Esophagus (tissue), 2 donors: ENCODE results near the gene TTC7B. TPM values are rescaled to one million over a fixed set of nuclear protein-coding genes. Genes with fewer than 3 reads are reported as not detected.

Experiments used
- H3K27ac ChIP-seq, 2 donors: one replicate each; pipeline ENCODE4 v1.5.1; 2013; ENCODE audit warnings: low read depth in 2 of 2, mild to moderate bottlenecking in 2 of 2, inconsistent platforms in 1 of 2, low read length in 1 of 2, moderate library complexity in 1 of 2
- H3K27me3 ChIP-seq, 2 donors: one replicate each; pipeline ENCODE4 v1.6.1; 2013; ENCODE audit warnings: low read length in 2 of 2, control low read depth in 1 of 2, mild to moderate bottlenecking in 1 of 2; ENCODE audit not compliant: insufficient read depth in 2 of 2, control insufficient read depth in 1 of 2
- H3K36me3 ChIP-seq, 2 donors: one replicate each; pipeline ENCODE4 v1.6.1; 2013; ENCODE audit warnings: low read length in 1 of 2; ENCODE audit not compliant: control insufficient read depth in 2 of 2, insufficient read depth in 2 of 2
- H3K4me1 ChIP-seq, 2 donors: one replicate each; pipeline ENCODE4 v1.6.1; 2013; ENCODE audit warnings: low read length in 1 of 2; ENCODE audit not compliant: control insufficient read depth in 2 of 2, insufficient read depth in 2 of 2
- H3K4me3 ChIP-seq, 2 donors: one replicate each; pipeline ENCODE4 v1.5.1; 2013; ENCODE audit warnings: low read length in 2 of 2, mild to moderate bottlenecking in 2 of 2, low read depth in 1 of 2, moderate library complexity in 1 of 2
- H3K9me3 ChIP-seq, 2 donors: one replicate each; pipeline ENCODE4 v1.6.1; 2013; ENCODE audit warnings: mild to moderate bottlenecking in 2 of 2, low read depth in 1 of 2, low read length in 1 of 2, moderate library complexity in 1 of 2; ENCODE audit not compliant: control insufficient read depth in 2 of 2, insufficient read depth in 1 of 2
- WGBS, 2 donors: extraction: QIAGEN DNeasy Blood & Tissue Kit; methylation state at CpG; one replicate each; pipeline ENCODE4 v1.1.7; 2013; 5-methylcytosine and 5-hydroxymethylcytosine counted together
- polyA plus RNA-seq, 2 donors: library from polyadenylated mRNA; stranded (reverse); fragments of 200-250 nt; gene quantifications; one replicate each; pipeline ENCODE4 v1.2.3, GENCODE V29; 2013
- donor health status: healthy with polysubstance abuse.
- donor health status: Bipolar disorder and iron deficiency.

The TTC7B gene
- polyA plus RNA-seq, 2 donors = 2.7 to 6.0 TPM

DNA sequence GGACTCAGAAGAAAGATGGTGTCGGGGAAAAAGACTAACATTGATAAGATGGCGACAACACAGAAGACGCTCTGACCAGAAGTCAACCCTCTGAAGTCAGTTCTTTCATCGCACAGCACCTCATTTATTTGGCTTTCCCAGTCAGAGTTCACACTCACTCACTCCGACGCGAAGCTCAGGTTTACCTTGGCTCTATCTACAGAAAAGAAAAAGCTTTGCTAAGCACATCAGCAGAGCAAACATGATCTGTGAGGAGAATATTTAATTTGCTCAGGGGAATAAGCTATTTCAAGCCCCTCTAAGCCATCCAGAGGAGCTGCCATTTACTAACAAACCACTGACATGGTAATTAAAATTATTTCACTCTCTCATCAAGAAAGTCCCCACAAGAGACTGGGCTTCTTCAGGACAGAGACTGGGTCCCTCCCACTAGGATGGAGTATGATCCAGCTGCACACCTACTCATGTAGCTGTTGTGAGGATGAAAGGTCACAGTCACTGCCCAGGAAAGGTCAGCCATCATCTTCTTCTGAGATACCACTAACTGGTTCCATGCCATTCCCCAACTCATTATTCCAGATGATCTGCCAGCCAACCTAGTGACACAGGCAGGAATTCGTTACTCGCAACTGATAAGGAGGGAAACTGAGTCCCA, 111.4 kb downstream of the TTC7B start:
- Histone ChIP-seq H3K27ac (no peak overlapping the region), H3K4me1 (no peaks in the 10 kb centered on the region), H3K9me3 (no peaks in the 10 kb centered on the region), H3K36me3 (no peaks in the 10 kb centered on the region), H3K4me3 (no peak overlapping the region), H3K27me3 (no peaks in the 10 kb centered on the region)
- WGBS, 2 donors = 89 to 94% methylated on average over 9 of the region's 9 CpGs

DNA sequence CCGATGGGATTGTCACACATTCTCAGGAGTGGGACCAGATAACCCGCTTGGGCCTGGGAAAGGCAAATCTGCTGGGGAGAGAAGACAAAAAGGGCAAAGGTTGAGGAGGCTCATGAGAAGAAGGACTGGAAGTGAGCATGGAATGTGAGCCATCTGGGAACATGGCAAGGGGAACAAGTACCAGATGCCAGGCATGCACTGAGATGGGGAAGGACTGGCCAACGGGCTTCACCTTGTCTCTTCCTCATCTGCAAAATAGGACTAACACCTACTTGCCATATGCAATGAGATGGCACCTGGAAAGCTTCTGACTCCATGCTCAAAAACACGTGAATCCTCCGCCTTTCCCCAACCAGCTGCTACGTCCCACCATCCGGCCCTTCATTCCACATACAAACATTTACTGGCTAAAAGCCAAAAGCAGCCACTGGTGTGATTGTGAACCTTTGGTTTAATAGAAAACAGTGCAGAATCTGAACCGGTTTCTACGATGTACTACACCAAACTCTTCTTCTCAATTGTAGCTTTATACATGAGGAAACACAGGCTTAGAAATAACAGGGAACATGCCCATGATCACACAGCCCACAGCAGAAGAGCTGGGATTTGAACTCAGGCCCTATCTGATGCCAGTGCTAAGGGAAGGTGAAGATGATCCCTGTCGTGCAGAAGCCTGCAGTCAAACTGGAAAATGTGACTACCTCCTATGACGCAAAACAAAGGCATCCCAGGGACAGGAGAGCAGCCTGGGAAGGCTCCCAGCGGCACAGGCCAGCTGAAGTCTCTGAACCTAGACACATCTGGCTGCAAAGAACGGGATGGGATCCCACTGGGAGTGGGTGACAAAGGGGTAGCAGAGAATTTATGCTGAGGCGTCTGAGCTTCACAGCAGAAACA, 112.1 kb downstream of the TTC7B start:
- H3K27ac ChIP-seq = no peak overlapping the region
- H3K27me3 ChIP-seq = no peaks in the 10 kb centered on the region
- WGBS, 2 donors = 64 to 72% methylated on average over 14 of the region's 14 CpGs
- H3K9me3 ChIP-seq = no peaks in the 10 kb centered on the region
- no peak overlapping the region for H3K4me3 ChIP-seq
- H3K4me1 ChIP-seq = no peaks in the 10 kb centered on the region
- H3K36me3 ChIP-seq = no peaks in the 10 kb centered on the region

DNA sequence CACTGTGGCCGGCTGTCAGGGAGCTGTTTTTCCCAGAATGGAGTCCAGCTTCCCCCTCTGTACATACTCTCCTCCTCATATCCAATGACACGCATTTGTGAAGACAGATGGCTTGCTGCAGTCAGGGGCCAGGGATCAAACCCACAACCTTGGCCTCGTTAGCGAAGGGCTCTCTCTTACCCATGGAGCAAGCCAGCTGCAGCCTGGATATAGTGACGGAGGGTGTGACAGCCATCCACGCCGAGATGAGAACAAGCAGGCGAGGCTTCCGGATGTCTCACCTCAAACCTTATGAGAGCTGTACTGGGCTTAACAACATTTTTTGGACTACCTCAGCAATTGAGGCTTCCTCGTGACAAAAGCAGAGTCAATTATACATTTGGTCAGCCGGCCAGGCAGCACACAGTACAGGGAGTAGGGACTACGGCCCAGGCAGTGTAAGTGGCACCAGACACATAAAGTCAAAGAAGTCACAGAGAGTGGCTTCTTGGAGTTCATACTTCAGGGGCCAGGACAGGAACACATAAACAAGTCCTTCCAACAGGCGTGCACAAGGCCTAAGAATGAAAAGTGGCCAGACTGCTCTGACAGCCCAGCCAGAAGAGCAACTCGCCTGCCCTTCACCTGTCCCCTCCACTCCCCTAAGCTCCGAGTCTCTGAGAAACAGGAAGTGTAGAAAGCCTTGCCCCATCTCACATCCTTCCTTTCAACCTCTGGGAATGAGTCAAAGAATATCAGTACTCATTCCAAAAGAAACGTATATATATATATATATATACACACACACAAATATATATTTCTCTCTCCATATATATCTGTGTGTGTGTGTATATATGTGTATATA, 115.1 kb downstream of the TTC7B start:
- Histone ChIP-seq H3K4me1 (peaks cover 0 to 1% of the 10 kb centered on the region in 2 donors), H3K27ac (peak overlapping the region; percentile 66 to 91), H3K4me3 (no peak overlapping the region), H3K9me3 (no peaks in the 10 kb centered on the region), H3K36me3 (no peaks in the 10 kb centered on the region), H3K27me3 (no peaks in the 10 kb centered on the region)
- WGBS, 2 donors = 75 to 79% methylated on average over 16 of the region's 16 CpGs

DNA sequence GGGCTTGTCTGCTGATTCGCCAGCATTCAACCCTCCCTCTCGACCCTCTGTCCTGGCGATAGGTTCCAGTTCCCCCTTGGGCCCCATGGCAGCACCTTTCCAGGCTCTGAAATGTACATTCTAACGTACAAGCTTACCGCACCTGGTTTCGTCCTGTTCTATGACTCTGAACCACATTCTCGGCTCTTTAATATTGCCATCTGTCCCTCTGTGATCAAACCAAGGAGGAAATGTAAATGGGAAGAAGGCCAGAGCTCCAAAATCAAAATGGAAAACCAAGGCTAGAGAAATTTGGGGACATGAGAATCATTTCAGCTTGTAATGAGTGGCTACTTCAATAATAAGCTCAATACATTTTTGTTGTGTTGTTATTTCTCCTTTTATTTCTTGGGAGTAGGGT, 117.2 kb downstream of the TTC7B start:
- Histone ChIP-seq H3K9me3 (no peaks in the 10 kb centered on the region), H3K4me3 (no peak overlapping the region), H3K36me3 (no peaks in the 10 kb centered on the region), H3K4me1 (peaks cover 0 to 2% of the 10 kb centered on the region in 2 donors), H3K27me3 (no peaks in the 10 kb centered on the region), H3K27ac (peak overlapping the region; percentile 22 to 73)
- 74 to 84% methylated on average over 7 of the region's 7 CpGs for WGBS, 2 donors

DNA sequence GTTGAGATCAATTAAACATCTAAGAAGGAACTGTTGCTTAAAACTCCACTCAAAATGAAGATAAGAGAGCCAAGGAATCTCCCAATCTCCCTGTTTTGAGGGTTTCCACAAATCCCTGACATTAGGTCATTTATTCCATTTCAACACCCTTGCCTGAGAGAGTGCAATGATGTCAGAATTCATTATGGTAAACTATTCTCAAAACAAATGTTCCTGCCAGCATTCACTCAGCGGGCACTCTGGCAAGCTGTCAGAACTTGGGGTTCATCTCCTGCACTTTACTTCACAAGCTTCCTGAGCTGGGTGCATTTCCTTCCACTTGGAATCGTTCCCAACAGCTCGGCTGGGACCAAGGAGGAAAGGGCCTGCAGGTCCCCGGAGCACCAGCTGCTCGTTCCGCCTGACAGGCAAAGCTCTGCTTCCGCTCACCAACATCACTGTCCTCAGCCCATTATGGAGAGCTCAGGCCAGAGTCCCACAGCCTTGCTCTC, 117.8 kb downstream of the TTC7B start:
- H3K4me1 ChIP-seq = peaks cover 0 to 2% of the 10 kb centered on the region in 2 donors
- WGBS, 2 donors = 52 to 57% methylated on average over 7 of the region's 7 CpGs
- no peaks in the 10 kb centered on the region for H3K36me3 ChIP-seq
- H3K27ac ChIP-seq = peak overlapping the region; percentile 1 to 22
- H3K9me3 ChIP-seq = no peaks in the 10 kb centered on the region
- H3K4me3 ChIP-seq = no peak overlapping the region
- no peaks in the 10 kb centered on the region for H3K27me3 ChIP-seq

DNA sequence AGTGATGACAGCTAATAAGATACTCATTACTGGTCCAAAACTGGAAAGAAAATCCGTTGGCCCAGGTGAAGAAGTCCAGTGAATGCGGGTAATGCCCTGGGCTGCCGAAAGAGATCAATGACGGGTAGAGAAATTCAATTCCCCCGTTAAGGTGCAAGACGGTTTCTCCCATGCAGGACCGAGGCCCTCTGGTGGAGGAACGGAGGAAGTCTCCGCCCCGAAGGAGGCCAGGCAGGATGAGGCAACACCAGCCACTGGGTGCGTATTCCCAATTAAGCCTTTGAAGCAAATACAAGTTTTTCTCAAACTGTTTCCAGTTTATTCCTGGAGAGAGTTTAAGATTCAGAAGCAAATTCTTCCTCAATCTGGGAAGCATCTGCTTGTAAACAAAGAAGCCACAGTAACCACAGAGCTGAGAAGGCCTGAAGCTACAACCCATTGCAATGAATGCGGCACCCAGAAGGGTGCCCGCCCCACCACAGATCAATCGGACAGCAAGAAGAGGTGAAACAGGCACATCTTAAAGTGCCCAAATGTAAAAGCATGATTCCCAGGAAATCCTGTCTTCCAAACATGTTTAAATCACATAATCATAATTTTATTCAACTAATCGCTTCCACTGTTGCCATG, 118.5 kb downstream of the TTC7B start:
- Histone ChIP-seq H3K36me3 (no peaks in the 10 kb centered on the region), H3K9me3 (no peaks in the 10 kb centered on the region), H3K4me1 (peaks cover 0 to 2% of the 10 kb centered on the region in 2 donors), H3K27me3 (no peaks in the 10 kb centered on the region), H3K4me3 (no peak overlapping the region), H3K27ac (peak overlapping the region; percentile 32 to 76)
- WGBS, 2 donors = 20 to 24% methylated on average over 15 of the region's 15 CpGs

DNA sequence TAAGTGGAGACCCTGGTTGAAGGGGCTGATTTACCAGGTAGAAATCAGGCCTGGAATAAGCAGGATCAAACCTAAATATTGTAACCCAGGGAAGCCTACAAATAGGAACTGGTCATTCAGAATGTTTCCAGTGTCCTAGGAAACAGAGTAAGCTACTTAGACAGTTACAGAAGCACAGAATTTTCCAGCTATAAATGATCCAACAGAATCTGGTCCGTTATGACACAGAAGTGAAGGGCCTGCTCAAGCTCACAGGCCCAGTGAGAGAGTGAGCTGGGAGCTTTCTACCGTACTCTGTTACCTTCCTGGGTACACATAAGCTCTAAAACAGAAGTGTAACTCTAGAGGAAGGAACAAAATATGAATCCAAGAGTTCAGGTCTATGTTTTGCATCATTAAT, 119.1 kb downstream of the TTC7B start:
- WGBS, 2 donors = 54 to 59% methylated on average over 2 of the region's 2 CpGs
- Histone ChIP-seq H3K36me3 (no peaks in the 10 kb centered on the region), H3K9me3 (no peaks in the 10 kb centered on the region), H3K4me1 (peaks cover 0 to 2% of the 10 kb centered on the region in 2 donors), H3K27ac (peak overlapping the region; percentile 17 to 31), H3K4me3 (no peak overlapping the region), H3K27me3 (no peaks in the 10 kb centered on the region)

DNA sequence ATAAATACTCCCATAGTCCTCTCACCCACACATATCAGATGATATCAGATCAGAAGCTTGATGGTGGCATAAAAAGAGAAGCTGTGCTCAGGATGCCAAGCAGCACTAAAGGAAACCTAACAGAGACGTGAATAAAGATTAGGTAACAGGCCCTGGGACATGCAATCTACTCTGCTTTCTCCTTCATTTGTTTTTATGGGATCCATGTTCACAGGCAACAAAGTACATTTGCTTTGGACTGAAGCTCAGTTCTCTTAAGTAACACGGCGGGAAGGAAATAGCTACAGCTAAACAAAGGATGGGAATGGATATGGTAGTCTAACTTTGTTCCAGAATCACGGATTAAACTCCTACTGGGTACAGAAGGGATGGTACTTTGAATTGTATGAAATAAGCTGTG, 119.5 kb downstream of the TTC7B start:
- WGBS, 2 donors = 49 to 65% methylated on average over 4 of the region's 4 CpGs
- H3K9me3 ChIP-seq = no peaks in the 10 kb centered on the region
- H3K27ac ChIP-seq = peak overlapping the region in 1 of 2 donors; percentile 17
- no peaks in the 10 kb centered on the region for H3K27me3 ChIP-seq
- H3K36me3 ChIP-seq = no peaks in the 10 kb centered on the region
- peaks cover 0 to 2% of the 10 kb centered on the region in 2 donors for H3K4me1 ChIP-seq
- no peak overlapping the region for H3K4me3 ChIP-seq
